ENCODE results near the gene PLEKHG5.
"Not testable (repeated sequence)": the region's sequence is repeated elsewhere in the genome, so short reads cannot be mapped to it uniquely, and the experiment has no call there.

The PLEKHG5 gene

GRCh38 chr1:6465461-6466005 lies 25.9 kb downstream of the PLEKHG5 start:
- DNase-seq (ENCODE audit: insufficient read length, low spot score) (no peak), FAIRE-seq (no peak)

DNA sequence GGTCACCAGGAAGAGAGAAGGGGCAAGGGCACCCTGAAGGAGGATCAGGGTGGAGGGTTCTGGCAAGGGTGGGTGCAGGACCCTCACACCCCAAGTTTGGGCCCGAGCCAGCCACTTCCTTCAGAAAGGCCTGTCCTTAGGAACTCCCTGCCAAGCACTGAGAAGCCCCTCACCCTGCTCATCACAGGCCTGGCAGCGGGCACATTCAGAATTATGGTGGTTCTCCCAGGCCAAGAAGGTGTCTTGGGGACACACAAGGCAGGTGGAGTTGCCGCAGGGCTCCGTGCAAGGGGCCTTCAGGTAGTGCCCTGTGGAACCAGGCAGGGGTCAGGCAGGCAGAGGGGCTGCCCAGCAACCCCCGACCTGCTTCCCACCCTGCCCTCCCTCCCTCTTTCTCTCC lies 26.6 kb downstream of the PLEKHG5 start:
- DNase-seq (ENCODE audit: insufficient read length, low spot score) (no peak), FAIRE-seq (no peak)

DNA sequence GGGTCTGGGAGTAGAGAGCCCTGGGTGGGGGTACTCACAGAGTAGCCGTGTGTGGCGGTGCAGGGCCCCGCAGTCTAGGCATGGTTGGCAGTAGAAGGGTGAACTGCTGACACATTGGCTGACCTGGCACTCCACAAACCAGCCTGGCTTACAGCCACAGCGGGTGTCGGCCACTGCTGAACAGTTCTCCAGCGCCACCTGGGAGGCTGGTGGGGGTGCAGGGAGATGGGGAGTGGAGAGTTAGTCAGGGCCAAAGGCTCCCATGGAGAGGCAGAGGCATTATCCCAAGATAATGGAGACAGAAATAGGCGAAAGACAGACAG lies 27.0 kb downstream of the PLEKHG5 start:
- DNase-seq (ENCODE audit: insufficient read length, low spot score) (no peak), FAIRE-seq (no peak)

DNA sequence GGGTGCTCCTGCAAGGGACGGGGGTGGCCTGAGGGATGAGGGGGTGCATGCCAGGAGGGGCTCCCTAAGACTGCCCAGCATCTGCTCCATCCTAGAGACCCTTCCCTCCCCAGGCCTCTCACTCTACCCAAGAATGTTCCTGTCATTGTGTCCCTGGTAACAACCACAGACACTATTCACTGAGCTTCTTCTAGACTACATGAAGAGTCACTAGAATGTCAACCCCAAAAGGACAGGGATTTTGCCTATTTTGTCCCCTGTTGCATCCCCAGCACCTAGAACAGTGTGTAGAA lies 28.4 kb downstream of the PLEKHG5 start:
- FAIRE-seq (no peak), DNase-seq (ENCODE audit: insufficient read length, low spot score) (no peak)

- FAIRE-seq: no peak
- no peak for DNase-seq (ENCODE audit: insufficient read length, low spot score)
Measured at GRCh38 chr1:6462412-6463119, 28.9 kb downstream of the PLEKHG5 start.

DNA sequence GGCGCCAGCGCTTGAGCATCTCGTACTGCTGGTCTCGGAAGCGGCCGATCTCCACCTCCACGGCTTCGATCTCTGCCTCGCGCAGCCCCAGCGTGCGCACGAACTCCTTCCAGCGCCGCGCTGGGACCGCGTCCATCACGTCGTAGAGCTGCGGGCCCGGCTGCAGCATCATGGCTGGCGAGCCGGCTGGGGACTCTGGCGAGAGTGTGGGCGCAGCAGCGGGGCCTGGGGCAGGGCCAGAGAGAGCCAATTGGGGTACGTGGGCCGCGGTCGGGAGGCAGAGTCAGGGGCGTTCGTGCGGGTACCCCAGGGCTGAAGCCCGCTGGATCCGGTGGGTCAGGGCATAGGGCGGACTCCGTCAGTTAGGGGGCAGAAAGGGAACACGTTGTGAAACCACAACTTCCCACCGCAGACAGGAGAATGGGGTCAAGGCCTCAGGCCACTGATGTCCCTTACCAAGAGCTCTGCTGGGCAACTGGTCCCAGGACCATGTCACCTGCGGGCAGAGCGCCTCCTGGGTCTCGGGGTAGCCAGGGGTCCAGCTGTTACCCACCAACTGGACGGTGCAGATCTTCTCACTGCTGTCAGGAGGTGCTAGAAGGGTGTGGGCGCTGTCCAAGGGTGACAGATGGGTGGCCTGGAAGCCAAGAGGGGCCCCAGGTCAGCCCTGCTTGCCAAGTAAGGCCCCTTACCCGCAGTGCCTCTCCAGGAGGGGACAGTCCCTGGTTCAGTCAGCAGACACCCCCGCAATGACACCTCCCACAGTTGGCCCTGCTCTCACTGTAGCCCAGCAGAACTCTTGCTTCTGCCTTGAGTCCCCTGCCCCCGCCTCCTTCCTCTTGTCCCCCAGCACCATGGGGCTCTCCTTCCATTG lies 29.7 kb downstream of the PLEKHG5 start:
- no peak for DNase-seq (ENCODE audit: insufficient read length, low spot score)
- no peak for FAIRE-seq

GRCh38 chr1:6461051-6461530 lies 30.4 kb downstream of the PLEKHG5 start:
- DNase-seq (ENCODE audit: insufficient read length, low spot score) (no peak), FAIRE-seq (no peak)

- FAIRE-seq: no peak
- no peak for DNase-seq (ENCODE audit: insufficient read length, low spot score)
Measured at GRCh38 chr1:6460301-6461050, 31.0 kb downstream of the PLEKHG5 start.

DNA sequence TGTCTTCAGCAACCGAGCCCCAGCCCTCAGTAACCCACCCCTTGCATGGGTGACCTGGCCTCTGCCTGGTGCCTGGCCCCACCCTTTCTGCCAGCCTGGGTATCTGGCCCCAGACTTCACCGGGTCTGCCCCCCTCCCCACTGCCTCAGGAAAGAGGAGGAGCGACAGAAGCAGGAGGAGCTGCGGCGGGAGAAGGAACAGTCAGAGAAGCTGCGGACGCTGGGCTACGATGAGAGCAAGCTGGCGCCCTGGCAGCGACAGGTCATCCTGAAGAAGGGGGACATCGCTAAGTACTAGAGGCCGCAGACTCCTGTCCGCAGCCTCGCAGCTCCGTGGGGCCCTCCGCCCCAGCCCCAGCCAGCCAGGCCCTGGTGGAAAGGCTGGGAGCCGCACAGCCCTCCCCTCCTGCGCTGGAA lies 31.6 kb downstream of the PLEKHG5 start:
- DNase-seq (ENCODE audit: insufficient read length, low spot score): no peak
- FAIRE-seq: no peak

GRCh38 chr1:6456800-6457466 lies 34.5 kb downstream of the PLEKHG5 start:
- no peak for FAIRE-seq

GRCh38 chr1:6455752-6456520 lies 35.5 kb downstream of the PLEKHG5 start:
- peak; percentile 33 for FAIRE-seq
- DNase-seq (ENCODE audit: insufficient read length, low spot score): not testable (repeated sequence)

More at GRCh38 chr1:6456800-6457466, 34.5 kb downstream of the PLEKHG5 start:
- DNase-seq (ENCODE audit: insufficient read length, low spot score): no peak

DNA sequence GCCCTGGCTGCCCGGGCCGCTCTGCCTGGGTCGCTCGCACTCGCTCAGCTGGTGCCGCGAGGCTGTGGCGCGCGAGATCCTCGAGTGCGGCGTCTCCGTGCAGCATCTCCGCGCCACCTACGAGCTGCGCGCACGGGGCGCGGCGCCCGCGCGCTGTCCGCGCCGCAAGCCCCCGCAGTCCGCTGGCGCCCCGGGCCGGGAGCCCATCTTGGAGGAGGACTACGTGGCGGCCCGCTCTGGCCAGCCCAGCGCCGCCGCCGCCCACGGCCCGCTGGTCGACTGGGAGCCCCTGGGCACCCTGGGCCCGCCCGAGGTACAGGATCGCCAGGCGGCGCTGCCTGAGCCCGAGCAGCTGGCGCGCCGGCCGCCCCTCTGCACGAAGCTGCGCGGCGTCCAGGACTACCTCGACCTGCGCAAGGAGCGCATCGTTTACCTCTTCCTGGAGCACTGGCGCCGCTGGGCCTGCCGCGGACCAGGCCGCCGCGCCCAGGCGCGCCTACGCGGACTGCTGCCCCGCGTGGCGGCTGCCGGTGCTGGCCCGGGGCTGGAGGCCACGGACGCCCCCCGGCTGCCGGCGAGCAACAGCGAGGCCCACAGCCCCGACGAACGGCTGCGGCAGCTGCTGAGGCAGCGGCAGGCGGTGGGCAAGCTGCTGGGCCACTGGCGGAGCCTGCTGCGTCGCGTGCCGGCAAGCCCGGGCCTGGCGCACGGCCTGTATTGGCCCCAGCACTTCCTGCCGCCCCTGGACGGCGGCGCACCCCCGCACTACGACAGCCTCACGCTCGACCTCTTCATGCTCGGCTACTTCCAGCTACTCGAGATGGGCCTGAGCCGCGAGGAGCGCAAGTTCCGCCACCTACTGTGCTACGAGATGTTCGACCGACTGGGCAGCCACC lies 36.4 kb downstream of the PLEKHG5 start:
- DNase-seq (ENCODE audit: insufficient read length, low spot score) (no peak), FAIRE-seq (peak; percentile 90)

DNA sequence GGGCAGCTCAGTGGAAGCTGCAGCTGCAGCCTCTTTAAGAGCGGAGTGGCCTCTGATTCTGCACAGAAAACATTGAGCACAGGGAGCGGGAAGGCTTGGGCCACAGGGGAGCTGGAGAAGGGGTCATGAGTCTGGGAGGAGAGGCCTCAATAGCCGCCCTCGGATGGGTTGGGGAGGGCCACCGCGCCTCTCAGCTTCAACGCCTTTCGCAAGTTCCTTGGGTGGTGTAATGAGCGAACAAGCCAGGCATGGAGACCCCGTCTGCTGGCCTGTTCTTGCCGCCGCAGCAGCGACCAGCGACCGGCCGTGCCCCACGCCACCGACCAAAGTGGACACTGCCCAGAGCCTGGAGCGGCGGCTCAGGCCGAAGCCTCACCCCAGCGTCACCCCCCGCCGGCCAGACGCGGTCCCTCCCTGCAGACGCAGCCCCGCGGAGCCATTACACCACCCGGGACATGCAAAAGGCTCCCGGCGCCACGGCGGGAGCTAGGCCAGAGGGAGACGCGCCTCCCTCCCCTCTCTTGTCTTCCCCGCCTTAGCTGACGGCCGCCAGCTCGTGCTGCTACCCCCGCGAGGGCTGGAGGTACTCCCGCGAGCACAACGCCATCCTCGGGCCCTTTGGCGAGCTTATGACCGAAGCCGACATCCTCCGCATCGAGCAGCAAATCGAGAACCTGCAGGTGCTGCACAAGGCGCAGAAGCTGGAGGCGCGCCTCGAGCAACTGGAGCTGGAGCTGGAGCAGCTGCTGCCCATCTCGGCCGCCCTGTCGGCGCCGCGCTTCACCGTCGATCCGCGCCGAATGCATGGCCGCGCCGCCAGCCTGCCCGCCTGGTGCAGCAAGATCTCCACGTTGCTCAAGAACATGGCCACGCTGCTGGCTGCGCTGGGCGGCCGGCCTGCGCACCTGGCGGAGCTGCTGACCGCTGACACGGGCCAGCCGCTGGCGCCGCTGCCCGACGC lies 37.3 kb downstream of the PLEKHG5 start:
- FAIRE-seq; DNase-seq (ENCODE audit: insufficient read length, low spot score): not testable (repeated sequence)

- FAIRE-seq (no peak), DNase-seq (ENCODE audit: insufficient read length, low spot score) (no peak)
Measured at GRCh38 chr1:6450943-6451373, 40.5 kb downstream of the PLEKHG5 start.

DNA sequence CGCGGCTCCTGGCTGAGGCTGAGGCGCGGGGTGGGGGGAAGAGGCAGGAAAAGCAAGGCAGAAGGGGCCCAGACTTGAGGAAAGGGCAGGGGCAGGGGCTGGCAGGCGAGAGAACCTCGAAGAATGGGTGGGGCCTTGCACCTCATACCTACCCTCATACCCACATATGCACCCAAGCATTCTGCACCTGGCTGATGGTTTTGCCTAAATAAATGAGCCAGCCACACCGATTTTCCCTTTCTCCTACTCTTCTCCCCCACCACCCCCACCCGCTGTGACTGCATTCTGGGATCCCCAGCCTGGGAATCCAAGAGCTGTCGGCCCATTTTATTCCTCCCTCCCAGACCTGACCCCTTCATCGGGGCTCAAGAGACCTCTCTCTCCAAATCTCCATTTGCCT lies 41.0 kb downstream of the PLEKHG5 start:
- FAIRE-seq; DNase-seq (ENCODE audit: insufficient read length, low spot score): not testable (repeated sequence)

DNA sequence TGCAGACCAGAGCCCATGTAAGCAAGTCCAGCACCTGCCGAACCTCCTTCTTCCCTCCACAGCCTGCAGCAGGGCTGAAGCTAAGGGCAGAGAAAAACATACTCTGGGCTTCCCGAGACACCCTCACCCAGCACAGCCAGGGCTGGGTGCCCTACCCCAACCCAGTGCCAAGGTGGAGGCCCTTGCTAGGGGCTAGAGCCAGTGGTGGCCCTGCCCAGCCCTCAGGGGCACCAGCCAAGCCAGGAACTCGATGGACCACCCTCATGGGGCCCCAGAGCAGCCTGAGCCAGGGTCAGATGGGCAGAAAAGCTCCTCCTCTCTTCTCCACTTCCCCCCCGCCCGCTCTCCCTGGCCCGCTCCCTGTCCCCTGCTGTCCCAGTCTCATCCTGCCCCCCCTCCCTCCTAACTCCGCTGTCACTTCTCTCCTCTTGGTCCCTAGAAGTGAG lies 41.4 kb downstream of the PLEKHG5 start:
- DNase-seq (ENCODE audit: insufficient read length, low spot score) (no peak), FAIRE-seq (no peak)

Data from HTR-8/SVneo (cell line).